MCF 10A (cell line): Measurements from ENCODE around the gene OSTN. TPM values are rescaled to one million over a fixed set of nuclear protein-coding genes. Genes with fewer than 3 reads are reported as not detected.
"Not testable (repeated sequence)": the region's sequence is repeated elsewhere in the genome, so short reads cannot be mapped to it uniquely, and the experiment has no call there.

Experiments
- BruUV-seq: library from RNA; stranded (reverse); fragments of 400-500 nt; replicated peaks from 2 replicates; lab custom pipeline; 2021; lab: Mats Ljungman, UMichigan
- CTCF ChIA-PET: fragments of 300-600 bp; sonication (Branson Sonifier 250); formaldehyde crosslinking; extraction: SDS; loops from one replicate; lab custom pipeline; 2021; ENCODE audit warnings: antibody characterized with exemption, inconsistent platforms; lab: Yijun Ruan, JAX
- POLR2A ChIA-PET: fragments of 300-600, 350-650 bp; sonication (Branson Sonifier 250); formaldehyde crosslinking; extraction: SDS; loops from one replicate; lab custom pipeline; 2020; ENCODE audit warnings: antibody characterized with exemption, inconsistent platforms; lab: Yijun Ruan, JAX
- DNase-seq: peaks from one replicate; pipeline ENCODE4 v3.0.0-alpha.2; 2018; ENCODE audit not compliant: unreplicated experiment
- H3K27ac Mint-ChIP-seq: one replicate; pipeline ENCODE4 v1.8.0; 2022; ENCODE audit warnings: mild to moderate bottlenecking, low read depth, mixed read lengths; ENCODE audit not compliant: unreplicated experiment
- H3K27me3 Mint-ChIP-seq: one replicate; pipeline ENCODE4 v1.8.0; 2022; ENCODE audit warnings: mixed read lengths; ENCODE audit not compliant: insufficient read depth, unreplicated experiment
- H3K36me3 Mint-ChIP-seq: one replicate; pipeline ENCODE4 v1.8.0; 2022; ENCODE audit warnings: mild to moderate bottlenecking, moderate library complexity, mixed read lengths; ENCODE audit not compliant: insufficient read depth, unreplicated experiment
- H3K4me1 Mint-ChIP-seq: one replicate; pipeline ENCODE4 v1.8.0; 2022; ENCODE audit warnings: mixed read lengths; ENCODE audit not compliant: insufficient read depth, unreplicated experiment
- H3K4me3 Mint-ChIP-seq: one replicate; pipeline ENCODE4 v1.8.0; 2022; ENCODE audit warnings: mild to moderate bottlenecking, moderate library complexity, mixed read lengths; ENCODE audit not compliant: unreplicated experiment
- H3K9me3 Mint-ChIP-seq: one replicate; pipeline ENCODE4 v1.8.0; 2022; ENCODE audit warnings: mixed read lengths; ENCODE audit not compliant: unreplicated experiment
- CTCF ChIP-seq: fragments of 200-600 bp; IDR thresholded peaks from one replicate; pipeline ENCODE4 v1.8.0; 2022; ENCODE audit warnings: antibody characterized with exemption, mild to moderate bottlenecking; ENCODE audit not compliant: unreplicated experiment
- intact Hi-C: fragments of 100-400 bp; cut with micrococcal nuclease; formaldehyde crosslinking; loops from 2 replicates; pipeline ENCODE4 v1.14.1; 2022
- total RNA-seq: library from RNA; stranded (reverse); gene quantifications from 2 replicates; pipeline ENCODE4 v1.2.3, GENCODE V29; 2022

The OSTN gene
- total RNA-seq, 1 experiment from 2014 or later, result not detected

GRCh38 chr3:191269289-191270085, 70.4 kb downstream of the OSTN start:
- ChIA-PET POLR2A (interaction anchor here (1.3 kb wide), 1 partner anchor 25 kb away, joined by 3 read pairs; no protein-coding TSS in a partner anchor), CTCF (no interaction called here)
- H3K27me3 Mint-ChIP-seq, result no peaks in the 10 kb centered on the region
- H3K36me3 Mint-ChIP-seq, result peaks cover 7% of the 10 kb centered on the region
- no peak overlapping the region for H3K4me3 Mint-ChIP-seq
- no peak for TF ChIP-seq CTCF
- intact Hi-C loops, result no loop called here
- peaks cover 5% of the 10 kb centered on the region for H3K9me3 Mint-ChIP-seq
- H3K4me1 Mint-ChIP-seq, result no peaks in the 10 kb centered on the region
- BruUV-seq, result no TSS peak
- DNase-seq, result no peak
- H3K27ac Mint-ChIP-seq, result no peak overlapping the region

DNA sequence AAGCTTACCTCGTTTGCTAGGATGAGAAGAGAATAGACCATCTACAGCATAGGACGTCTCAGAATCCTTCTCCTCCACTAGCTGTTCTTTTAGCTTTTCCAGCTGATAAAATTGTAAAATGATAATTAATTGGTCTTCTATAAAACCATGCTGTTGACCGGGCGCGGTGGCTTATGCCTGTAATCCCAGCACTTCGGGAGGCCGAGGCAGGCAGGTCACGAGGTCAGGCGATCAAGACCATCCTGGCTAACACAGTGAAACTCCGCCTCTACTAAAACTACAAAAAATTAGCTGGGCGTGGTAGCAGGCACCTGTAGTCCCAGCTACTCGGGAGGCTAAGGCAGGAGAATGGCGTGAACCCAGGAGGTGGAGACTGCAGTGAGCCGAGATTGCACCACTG, 76.2 kb downstream of the OSTN start:
- BruUV-seq, H3K4me3 Mint-ChIP-seq, H3K27me3 Mint-ChIP-seq, H3K27ac Mint-ChIP-seq, H3K9me3 Mint-ChIP-seq, H3K4me1 Mint-ChIP-seq, H3K36me3 Mint-ChIP-seq, DNase-seq, POLR2A ChIA-PET, intact Hi-C loops: not testable (repeated sequence)
- CTCF ChIA-PET, result interaction anchor here (1.0 kb wide), 1 partner anchor 9 kb away, joined by 3 read pairs; no protein-coding TSS in a partner anchor

DNA sequence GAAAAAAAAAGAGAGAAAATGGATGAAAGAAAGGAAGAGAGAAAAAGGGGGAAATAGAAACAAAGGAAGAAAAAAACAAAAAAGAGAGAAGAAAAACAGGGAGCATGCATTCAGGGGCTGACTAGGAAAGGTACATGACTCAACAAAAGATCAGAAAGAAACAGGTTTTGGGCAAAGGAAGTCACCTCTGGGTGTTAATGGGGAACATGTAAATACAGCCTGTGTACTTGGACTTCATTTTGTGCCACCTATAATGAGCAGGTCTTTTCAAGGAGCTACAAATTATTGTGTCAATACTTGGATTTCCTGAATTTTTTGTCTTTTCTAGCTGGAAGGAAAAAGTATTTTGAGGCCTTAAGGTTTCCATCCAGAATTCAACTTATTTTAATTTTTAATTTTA, 76.7 kb downstream of the OSTN start:
- TF ChIP-seq CTCF, result no peak
- Mint-ChIP-seq H3K27me3 (no peaks in the 10 kb centered on the region), H3K9me3 (peaks cover 5% of the 10 kb centered on the region), H3K4me3 (no peak overlapping the region), H3K4me1 (no peaks in the 10 kb centered on the region), H3K27ac (no peak overlapping the region), H3K36me3 (no peaks in the 10 kb centered on the region)
- intact Hi-C loops, result no loop called here
- BruUV-seq, result no TSS peak
- POLR2A ChIA-PET, result interaction anchor here (1.0 kb wide), 1 partner anchor 19 kb away, joined by 3 read pairs; no protein-coding TSS in a partner anchor
- CTCF ChIA-PET, result interaction anchor here (0.6 to 1.0 kb wide), 2 partner anchors 9 to 451 kb away, joined by 3 read pairs; no protein-coding TSS in a partner anchor
- no peak for DNase-seq

GRCh38 chr3:191280111-191280510, 81.1 kb downstream of the OSTN start:
- intact Hi-C loops, result no loop called here
- no peak for DNase-seq
- no peak for TF ChIP-seq CTCF
- ChIA-PET POLR2A (interaction anchor here (0.7 kb wide), 1 partner anchor 222 kb away, joined by 3 read pairs; no protein-coding TSS in a partner anchor), CTCF (no interaction called here)
- Mint-ChIP-seq H3K4me1 (no peaks in the 10 kb centered on the region), H3K36me3 (no peaks in the 10 kb centered on the region), H3K27me3 (no peaks in the 10 kb centered on the region), H3K4me3 (no peak overlapping the region), H3K27ac (no peak overlapping the region), H3K9me3 (no peaks in the 10 kb centered on the region)
- BruUV-seq, result no TSS peak
